Neutrophil (primary cell): Measurements from ENCODE around the gene YIF1A.

Experiments used
- H3K27ac ChIP-seq: fragments of 200-600 bp; sonication (generic); 2 replicates; pipeline ENCODE4 v1.5.1; 2016; ENCODE audit warnings: mild to moderate bottlenecking, moderate library complexity
- H3K27me3 ChIP-seq: fragments of 200-600 bp; sonication (generic); 2 replicates; pipeline ENCODE4 v1.6.0; 2016; ENCODE audit warnings: mild to moderate bottlenecking
- H3K36me3 ChIP-seq: fragments of 200-600 bp; sonication (generic); 2 replicates; pipeline ENCODE4 v1.5.1; 2017
- H3K4me1 ChIP-seq, 2 experiments: fragments of 200-600 bp in 1 of 2; sonication (generic) in 1 of 2; 1 replicate in 1 of 2; 2 replicates in 1 of 2; pipeline versions ENCODE4 v1.5.1 to v1.6.1; 2013 to 2016; ENCODE audit warnings: low read depth in 1 of 2, low read length in 1 of 2, mild to moderate bottlenecking in 1 of 2, moderate library complexity in 1 of 2; ENCODE audit not compliant: control insufficient read depth in 1 of 2, insufficient read depth in 1 of 2
- H3K4me3 ChIP-seq, 2 experiments: fragments of 200-600 bp in 1 of 2; sonication (generic) in 1 of 2; 1 replicate in 1 of 2; 2 replicates in 1 of 2; pipeline ENCODE4 v1.5.1; 2013 to 2016; ENCODE audit warnings: low read depth in 1 of 2, low read length in 1 of 2, mild to moderate bottlenecking in 1 of 2, moderate library complexity in 1 of 2
- H3K9me3 ChIP-seq: fragments of 200-600 bp; sonication (generic); 2 replicates; pipeline ENCODE4 v1.5.1; 2016
- TF ChIP-seq, protein P1 (sequence below): fragments of 200-600 bp; sonication (generic); IDR thresholded peaks from 2 replicates; pipeline ENCODE4 v1.5.1; 2016; ENCODE audit warnings: antibody characterized with exemption

YIF1A gene

DNA sequence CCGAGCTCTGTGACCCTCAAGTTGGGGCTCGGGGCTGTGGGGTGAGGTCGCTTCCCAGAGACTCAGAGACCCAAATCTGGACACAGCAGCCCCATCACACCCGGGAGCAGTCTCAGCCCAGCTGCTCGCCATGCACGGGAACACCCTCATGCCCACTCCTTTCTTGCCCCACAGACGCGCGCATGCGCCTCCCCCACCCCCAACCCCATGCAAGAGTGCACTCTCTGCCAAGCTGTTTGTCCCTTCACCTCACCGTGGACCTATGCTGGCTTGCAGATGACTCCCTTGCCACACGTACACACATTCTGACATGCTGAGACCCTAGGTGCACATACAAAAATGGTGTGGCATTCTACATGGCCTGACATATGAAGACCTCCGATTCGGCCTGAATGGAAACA, 28.4 kb upstream of the YIF1A start:
- Histone ChIP-seq H3K4me1 (peaks cover 23 to 24% of the 10 kb centered on the region in 2 experiments), H3K27me3 (peaks cover 53% of the 10 kb centered on the region), H3K9me3 (no peaks in the 10 kb centered on the region), H3K36me3 (no peaks in the 10 kb centered on the region), H3K4me3 (no peak overlapping the region), H3K27ac (no peak overlapping the region)
- TF ChIP-seq, protein P1, sequence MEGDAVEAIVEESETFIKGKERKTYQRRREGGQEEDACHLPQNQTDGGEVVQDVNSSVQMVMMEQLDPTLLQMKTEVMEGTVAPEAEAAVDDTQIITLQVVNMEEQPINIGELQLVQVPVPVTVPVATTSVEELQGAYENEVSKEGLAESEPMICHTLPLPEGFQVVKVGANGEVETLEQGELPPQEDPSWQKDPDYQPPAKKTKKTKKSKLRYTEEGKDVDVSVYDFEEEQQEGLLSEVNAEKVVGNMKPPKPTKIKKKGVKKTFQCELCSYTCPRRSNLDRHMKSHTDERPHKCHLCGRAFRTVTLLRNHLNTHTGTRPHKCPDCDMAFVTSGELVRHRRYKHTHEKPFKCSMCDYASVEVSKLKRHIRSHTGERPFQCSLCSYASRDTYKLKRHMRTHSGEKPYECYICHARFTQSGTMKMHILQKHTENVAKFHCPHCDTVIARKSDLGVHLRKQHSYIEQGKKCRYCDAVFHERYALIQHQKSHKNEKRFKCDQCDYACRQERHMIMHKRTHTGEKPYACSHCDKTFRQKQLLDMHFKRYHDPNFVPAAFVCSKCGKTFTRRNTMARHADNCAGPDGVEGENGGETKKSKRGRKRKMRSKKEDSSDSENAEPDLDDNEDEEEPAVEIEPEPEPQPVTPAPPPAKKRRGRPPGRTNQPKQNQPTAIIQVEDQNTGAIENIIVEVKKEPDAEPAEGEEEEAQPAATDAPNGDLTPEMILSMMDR, result no peak

DNA sequence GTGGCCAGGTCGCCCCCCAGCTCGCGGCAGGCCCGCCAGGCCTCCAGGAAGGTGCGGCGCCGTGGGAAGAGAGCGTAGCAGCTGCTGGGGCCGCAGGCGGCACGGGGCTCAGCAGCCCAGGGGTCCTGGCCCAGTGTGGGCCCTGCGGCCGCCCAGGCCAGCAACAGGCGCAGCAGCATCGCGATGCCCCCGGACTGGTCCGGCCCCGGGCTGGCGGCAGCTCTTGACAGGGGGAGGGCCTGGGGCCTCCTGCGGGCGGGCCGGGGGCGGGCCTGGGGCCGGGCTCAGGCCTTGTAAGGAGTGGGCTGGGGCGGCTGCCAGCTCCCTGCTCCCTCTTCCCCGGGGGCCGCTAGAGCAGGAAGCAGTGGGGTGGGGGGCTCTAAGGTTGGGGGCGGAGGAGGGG, 27.9 kb upstream of the YIF1A start, which contains the start of gene CD248:
CD248 (minus strand) TSS at position 196 of the 403 bp plus-strand sequence; CDS start at position 179, 17 bp downstream.
- TF ChIP-seq, protein P1, result no peak
- no peaks in the 10 kb centered on the region for H3K9me3 ChIP-seq
- H3K4me3 ChIP-seq, result no peak within 1 kb of the TSS
- peaks cover 54% of the 10 kb centered on the region for H3K27me3 ChIP-seq
- H3K4me1 ChIP-seq, result peaks cover 28 to 29% of the 10 kb centered on the region in 2 experiments
- H3K27ac ChIP-seq, result no peak within 1 kb of the TSS
- no peaks in the 10 kb centered on the region for H3K36me3 ChIP-seq

DNA sequence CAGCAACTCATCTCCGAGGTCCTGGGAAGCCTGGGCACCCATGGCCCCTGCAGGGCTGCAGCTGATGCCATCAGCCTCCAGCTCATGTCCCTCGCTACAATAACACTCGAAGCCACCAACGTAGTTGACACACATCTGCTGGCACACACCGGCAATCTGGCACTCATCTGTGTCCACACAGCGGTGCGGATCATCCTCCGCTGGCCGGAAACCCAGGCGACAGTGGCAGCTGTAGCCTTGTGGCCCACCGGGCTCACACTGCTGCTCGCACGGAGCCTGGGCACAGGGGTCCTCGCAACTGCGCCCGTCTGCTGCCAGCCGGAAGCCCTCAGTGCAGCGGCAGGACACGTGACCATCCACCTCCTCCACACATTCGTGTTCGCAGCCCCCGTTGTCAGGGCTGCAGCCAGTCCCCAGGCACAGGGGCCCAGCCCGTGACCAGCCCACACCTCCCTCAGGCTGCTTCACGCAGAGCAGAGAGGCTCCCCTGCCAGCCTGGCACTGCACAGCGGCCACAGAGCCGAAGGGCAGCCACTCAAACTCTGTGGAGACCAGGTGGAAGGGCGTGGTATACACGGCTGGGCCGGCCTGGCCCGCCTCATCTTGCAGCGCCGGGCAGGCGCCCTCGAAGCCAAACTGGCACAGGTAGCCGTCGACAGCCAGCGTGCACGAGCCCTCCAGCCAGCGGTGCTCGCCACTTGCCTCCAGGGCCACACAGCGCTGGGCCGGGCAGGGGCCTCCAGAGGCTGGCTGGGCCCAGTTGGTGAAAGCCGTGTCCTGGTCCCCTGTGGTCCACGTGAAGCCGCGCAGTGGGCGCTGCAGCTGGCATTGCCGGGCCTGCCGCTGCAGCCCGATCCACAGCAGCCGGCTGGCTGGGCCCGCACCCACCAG, 27.2 kb upstream of the YIF1A start:
- Histone ChIP-seq H3K27me3 (peaks cover 61% of the 10 kb centered on the region), H3K4me1 (peaks cover 31 to 35% of the 10 kb centered on the region in 2 experiments), H3K9me3 (no peaks in the 10 kb centered on the region), H3K4me3 (no peak overlapping the region), H3K36me3 (no peaks in the 10 kb centered on the region), H3K27ac (no peak overlapping the region)
- TF ChIP-seq, protein P1, result no peak

DNA sequence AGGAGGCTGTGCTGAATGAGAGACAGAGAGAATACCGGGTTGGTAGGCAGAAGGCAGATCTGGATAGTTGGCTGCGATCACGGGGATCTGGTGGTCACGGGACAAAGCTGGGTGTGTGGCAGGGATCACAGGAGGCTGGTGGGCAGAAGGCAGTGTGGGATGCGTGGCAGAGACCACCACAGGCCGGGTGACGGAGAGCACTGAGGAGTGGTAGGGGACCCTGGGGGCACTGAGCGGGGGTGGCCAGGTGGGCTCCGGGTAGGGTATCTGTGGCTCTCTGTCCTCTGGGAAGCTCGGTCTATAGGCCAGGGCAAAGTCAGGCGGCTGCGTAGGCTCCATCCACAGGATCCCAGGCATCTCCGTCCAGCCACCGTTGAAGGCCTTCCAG, 26.5 kb upstream of the YIF1A start:
- TF ChIP-seq, protein P1, result no peak
- no peaks in the 10 kb centered on the region for H3K36me3 ChIP-seq
- no peaks in the 10 kb centered on the region for H3K9me3 ChIP-seq
- no peak overlapping the region for H3K27ac ChIP-seq
- peaks cover 31 to 35% of the 10 kb centered on the region in 2 experiments for H3K4me1 ChIP-seq
- peaks cover 68% of the 10 kb centered on the region for H3K27me3 ChIP-seq
- H3K4me3 ChIP-seq, result no peak overlapping the region

DNA sequence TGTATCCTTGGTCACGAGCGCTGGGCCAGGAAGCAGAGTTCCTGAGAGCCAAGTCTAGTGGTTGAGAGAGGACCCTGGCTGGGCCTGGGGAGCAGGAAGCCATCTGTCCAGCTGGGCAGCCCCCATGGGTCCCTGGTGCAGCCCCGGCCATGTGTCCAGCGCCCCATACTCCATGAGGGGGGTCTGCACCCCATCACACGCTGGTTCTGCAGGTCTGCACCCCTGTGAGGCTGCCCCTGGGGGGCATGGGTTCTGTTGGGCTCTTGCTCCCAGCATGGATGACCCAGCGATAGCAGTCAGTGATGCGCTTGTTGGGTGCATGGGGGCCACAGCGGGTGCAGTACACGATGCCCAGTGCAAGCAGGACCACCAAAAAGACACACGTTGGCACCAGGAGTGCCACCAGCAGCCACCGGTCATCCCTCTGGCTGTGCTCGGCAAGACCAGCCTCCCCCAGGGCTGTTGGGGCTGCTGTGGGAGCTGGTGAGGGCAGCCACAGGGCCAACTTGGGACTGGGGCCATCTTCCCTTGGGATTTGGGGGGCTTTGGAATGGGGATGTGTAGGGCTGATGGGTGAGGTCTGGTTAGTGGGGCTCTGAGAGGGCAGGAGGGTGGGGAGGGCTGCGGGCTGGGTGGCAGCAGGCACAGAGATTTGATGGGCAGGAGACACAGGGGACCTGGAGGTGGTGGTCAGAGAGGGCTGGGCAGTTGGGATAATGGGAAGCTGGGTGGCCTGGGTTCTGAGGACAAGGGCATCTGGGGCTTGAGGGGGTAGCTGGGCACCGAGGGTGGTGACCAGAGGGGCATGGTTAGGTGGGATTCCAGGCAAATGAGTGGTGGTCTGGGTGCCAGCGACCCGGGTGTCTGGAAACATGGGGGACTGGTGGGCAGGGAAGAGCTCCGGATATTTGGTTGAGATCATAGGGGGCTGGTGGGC, 25.9 kb upstream of the YIF1A start:
- Histone ChIP-seq H3K4me3 (no peak overlapping the region), H3K27ac (no peak overlapping the region), H3K36me3 (no peaks in the 10 kb centered on the region), H3K9me3 (no peaks in the 10 kb centered on the region), H3K27me3 (peaks cover 74% of the 10 kb centered on the region), H3K4me1 (peaks cover 31 to 35% of the 10 kb centered on the region in 2 experiments)
- TF ChIP-seq, protein P1, result no peak
